Fibroblast of lung (primary cell): ENCODE results near the gene CNRIP1.

Experiments
- CTCF ChIP-seq, 2 donors: IDR thresholded peaks in 1 of 2; conservative IDR thresholded peaks in 1 of 2; 1 replicate in 1 of 2; 2 replicates in 1 of 2; pipeline ENCODE4 v1.5.1; 2011 to 2012; ENCODE audit warnings: low read length in 2 of 2, control low read depth in 1 of 2, inconsistent platforms in 1 of 2, low read depth in 1 of 2, mild to moderate bottlenecking in 1 of 2
- EZH2 ChIP-seq: IDR thresholded peaks from 2 replicates; pipeline ENCODE4 v1.5.1; 2012; ENCODE audit warnings: low read length, control low read depth, mild to moderate bottlenecking; ENCODE audit errors: missing control alignments

- TF ChIP-seq CTCF (conservative IDR thresholded peaks at IDR 0.05 in 1 of 2, IDR thresholded peaks at IDR 0.05 in 1 of 2; ENCODE audit: low read depth in 1 of 2, low read length in 2 of 2) = no peak
- no peak for TF ChIP-seq EZH2
These were observed 8.7 kb downstream of the CNRIP1 start for GRCh38 chr2:68311033-68311432.
